Kidney tubule cell (primary cell): ENCODE results near the gene SCAMP2.

Experiments used
- DNase-seq: peaks from one replicate; pipeline ENCODE4 v3.0.0-alpha.2; 2018; ENCODE audit warnings: low spot score

Gene SCAMP2

GRCh38 chr15:74858369-74858740, 14.8 kb downstream of the SCAMP2 start:
- no peak for DNase-seq

DNA sequence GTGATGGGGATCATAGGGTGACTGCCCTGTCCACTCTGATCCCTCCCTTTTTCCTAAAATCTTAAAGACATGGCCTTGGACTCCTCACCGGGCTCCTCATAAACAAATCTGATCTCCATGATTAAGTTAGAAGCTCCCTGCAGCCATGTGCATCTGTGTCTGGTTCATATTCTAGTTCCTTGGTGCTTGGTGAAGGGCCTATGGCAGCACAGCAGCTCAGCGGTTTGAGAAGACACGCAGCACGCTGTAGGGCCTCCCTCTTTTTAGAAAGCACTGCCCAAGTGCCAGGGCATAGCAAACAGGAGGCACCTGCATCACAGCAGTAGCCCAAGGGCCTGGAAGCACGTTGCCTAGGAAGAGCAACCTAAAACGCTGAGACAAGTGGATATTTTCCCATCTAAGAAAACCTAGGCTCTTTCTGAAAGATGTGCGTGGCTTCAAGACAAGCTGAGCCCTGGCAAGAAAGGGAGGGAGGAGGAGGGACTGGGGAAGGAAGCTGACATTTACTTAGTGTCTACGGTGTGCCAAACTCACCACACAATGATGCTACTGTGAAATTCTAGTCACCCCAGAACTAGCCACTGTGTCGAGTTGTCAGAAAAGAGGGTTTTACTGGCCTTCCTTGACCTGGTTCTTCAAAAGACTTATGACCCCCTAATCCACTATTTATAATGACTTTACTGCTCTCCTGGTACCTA, 15.3 kb downstream of the SCAMP2 start:
- no peak for DNase-seq

DNA sequence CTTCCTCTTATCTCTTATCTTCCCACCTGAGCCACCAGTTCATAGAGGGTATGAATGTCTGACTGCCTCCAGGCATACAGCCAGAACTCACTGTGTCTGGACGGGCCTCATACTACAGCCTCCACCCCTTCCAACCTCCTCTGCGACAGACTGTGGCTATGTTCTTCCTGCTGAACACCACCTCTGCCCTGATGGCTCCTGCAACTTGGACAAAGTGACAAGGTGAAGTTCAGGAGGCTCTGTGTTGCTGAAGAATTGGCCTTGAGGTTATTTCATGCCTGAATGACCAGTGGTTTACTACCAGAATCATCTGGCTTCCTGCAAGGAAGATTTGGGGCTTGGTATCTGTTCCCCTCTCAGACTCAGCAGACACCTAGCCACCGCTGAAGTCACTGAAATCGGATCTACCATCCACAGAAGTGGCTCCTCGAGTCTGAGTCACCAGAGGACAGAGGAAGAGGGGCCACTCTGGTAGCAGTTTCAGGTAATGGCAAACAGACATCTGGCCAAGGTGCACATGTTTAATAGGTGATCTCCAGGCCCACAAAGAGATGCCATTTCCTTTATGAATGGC, 16.0 kb downstream of the SCAMP2 start:
- peak; percentile 79 for DNase-seq

DNA sequence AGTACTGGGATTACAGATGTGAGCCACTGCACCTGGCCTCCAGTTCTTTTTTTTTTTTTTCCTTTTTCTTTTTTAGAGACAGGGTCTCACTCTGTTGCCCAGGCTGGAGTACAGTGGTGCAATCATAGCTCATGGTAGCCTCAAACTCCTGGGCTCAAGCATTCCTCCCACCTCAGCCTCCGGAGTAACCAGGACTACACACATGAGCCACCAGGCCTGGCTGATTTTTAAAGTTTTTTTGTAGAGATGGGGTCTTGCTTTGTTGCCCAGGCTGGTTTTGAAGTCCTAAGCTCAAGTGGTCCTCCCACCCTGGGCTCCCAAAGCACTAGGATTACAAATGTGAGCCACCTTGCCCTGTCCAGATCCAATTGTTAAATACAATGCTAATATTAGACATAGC, 16.6 kb downstream of the SCAMP2 start:
- no peak for DNase-seq

DNA sequence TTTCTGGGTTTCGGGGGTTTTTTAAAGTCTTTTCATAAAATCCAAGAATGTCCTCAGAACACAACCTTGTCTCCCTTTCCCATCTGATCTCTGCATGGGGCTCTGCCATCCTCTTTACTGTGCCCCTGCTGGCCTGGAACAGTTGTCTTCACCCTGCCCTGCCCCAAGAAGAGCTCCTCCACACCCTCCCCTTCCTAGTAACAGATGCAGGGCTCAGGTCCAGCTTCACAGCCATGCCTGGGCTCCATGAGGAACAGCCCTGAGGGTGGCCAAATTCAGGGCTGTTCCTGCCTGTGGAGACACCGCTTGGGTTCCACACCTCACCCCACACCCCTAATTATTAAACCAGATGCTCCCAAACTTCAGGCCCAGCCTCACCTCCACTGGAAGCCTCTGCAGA, 17.3 kb downstream of the SCAMP2 start:
- no peak for DNase-seq

DNA sequence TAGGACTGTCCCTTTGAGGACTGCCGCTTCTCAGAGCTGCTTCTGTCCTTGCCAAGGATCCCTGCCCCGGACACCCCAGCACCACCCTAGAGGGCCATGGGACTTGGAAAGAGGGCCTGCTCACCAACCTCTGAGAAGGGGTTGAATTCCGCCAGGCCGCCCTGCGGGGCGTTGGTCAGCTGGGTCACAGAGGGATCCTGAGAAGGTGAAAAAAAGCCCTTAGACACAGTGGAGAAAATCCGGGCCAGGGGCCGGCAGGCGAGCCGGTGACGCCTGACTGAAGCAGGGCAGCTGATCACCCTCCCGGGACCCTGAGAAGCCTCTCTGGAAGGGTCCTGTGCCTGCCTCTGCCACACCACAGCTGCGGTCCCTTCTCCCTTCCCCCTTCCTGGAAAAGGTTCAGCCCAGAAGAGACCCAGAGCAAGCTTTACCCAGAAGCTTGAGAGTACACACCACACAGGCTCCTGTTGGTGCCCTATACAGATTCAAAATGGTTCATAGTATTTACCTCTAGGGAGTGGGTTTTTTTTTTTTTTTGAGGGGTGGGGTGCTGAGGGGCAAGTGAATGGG, 18.6 kb downstream of the SCAMP2 start:
- no peak for DNase-seq

DNA sequence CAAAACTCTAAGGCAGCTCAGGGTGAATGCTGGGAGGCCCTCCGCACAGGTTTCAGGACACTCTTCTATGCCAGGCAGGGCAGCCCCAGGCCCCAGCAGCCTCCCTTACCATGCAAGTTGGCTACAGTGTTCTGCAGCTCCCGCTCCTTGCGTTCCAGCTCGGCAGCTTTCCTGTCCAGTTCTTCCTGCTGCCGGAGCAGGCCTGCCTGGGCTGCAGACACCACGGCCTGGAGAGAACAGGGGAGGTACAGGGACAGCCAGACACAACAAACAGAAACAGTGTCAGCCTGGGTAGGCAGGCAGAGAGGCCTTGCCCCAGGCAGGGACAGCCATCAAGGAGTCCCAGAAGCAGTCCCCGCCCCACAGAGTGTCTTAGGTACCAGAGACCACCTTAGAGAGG, 21.2 kb downstream of the SCAMP2 start:
- DNase-seq, result no peak

GRCh38 chr15:74850393-74850792, 22.8 kb downstream of the SCAMP2 start:
- DNase-seq, result no peak

DNA sequence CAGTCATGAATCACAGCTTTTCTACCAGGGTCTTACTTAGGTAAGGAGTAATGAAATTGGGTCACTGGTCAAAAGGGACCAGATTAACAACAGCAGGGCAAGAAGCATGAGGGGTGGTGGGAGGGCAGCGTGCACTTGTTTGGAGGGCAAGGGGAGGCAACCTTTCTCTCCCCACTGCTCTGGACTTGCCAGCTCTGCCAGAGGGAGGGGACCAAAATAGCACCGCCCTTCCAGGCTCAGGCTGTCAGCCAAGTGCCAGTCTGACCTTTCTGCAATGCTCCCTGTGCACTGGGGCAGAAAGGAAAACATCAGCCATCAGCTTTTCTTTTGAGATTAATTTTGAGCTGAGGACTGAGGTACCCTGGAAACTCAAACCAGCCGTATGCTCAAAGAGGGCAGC, 25.7 kb downstream of the SCAMP2 start:
- DNase-seq, result peak; percentile 68

- DNase-seq, result no peak
Observed at GRCh38 chr15:74845581-74845980, 27.6 kb downstream of the SCAMP2 start.

DNA sequence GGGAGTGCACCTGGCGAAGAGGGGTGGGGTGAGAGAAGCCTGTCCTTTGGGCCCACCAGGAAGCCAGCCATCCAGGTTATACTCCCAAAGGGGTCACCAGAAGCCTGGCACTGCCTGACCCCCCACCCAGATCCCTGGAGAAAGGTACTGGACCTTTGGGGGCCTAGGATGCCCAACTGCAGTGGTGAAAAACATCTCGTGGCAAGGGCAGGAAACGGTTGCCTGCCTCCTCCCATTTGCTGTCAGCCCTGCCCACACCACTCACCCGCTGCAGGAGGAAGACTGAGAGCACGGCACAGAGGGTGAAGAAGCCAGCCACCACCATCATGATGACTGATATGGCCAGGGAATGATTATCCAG, 28.0 kb downstream of the SCAMP2 start:
- DNase-seq, result no peak

- DNase-seq, result no peak
Observed at GRCh38 chr15:74844319-74845207, 28.6 kb downstream of the SCAMP2 start.

DNA sequence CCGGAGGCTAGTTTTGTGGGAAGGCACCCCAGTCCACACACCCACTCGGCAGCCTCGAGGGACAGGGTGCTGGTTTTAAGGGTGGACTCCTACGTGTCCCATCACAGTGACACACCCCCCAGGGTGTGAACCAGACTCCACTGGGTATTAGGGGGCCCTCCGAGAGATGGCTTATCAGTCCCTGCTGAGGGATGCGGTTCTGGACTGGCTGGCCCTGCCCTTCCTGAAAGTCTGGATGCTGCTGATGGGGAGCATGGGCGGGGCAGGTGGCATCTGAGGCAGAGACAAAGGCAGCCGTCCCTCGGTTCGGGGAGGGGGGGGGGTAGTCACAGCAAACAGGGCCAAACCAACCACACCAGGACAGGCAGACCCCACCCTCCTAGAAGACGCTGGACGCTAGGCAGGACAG, 29.3 kb downstream of the SCAMP2 start:
- no peak for DNase-seq

DNA sequence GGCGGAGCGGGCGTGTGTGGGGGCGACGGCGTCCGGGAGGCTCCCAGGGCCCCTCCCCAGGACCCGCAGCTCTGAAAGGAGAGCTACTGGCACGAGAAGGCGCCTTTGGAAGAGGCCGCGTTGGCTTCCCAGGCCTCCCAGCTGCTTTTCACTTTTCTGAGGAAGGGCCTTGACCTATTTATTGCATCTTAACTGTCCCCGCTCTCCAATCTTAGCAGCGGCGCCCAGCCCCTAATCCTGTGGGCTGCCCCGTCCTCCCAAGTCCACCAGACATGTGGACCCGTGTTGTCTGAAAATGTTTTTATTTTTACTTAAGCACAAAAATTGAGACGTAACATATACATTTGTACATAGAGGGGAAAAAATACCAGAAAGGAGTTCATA, 29.7 kb downstream of the SCAMP2 start:
- no peak for DNase-seq

- DNase-seq, result peak; percentile 87
Observed at GRCh38 chr15:74842581-74843444, 30.4 kb downstream of the SCAMP2 start, which contains the start of gene ULK3. Gene ULK3, minus strand, starts transcription at chr15:74843156. Its CDS starts 51 bp downstream, at chr15:74843105.

DNA sequence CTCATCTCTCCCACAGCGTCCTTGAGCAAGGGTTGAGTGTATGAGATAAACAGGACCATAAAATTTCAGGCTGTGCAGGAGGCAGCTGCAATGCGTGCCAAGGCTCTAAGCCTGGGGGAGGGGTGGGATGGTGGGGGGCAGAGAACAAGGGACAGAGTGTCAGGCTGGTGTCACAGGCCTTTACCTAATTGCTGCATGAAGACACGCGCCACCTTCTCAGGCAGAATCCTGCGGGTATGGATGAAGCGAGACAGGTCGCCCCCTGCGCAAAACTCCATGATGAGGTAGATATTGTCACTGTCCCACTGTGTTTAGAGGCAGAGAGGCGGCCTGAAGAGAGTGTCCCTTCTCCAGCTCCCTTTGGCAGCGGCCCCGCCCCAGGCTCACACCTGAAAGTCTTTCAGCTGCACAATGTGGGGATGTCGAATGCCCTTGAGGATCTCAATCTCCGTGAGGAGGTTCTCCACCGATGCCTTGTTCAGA, 31.2 kb downstream of the SCAMP2 start:
- no peak for DNase-seq

- no peak for DNase-seq
Observed at GRCh38 chr15:74840851-74841775, 32.1 kb downstream of the SCAMP2 start.

- DNase-seq, result no peak
Observed at GRCh38 chr15:74839526-74840395, 33.4 kb downstream of the SCAMP2 start.

GRCh38 chr15:74838746-74839525, 34.2 kb downstream of the SCAMP2 start:
- no peak for DNase-seq
